Muscle of arm (tissue), 12 donors: Measurements from ENCODE around the gene PHACTR3. TPM values are rescaled to one million over a fixed set of nuclear protein-coding genes. Genes with fewer than 3 reads are reported as not detected.

Experiments used
- DNase-seq: peaks from one replicate; pipeline ENCODE4 v3.0.0-alpha.2; 2013
- polyA plus RNA-seq, 12 donors: library from polyadenylated mRNA; unstranded; fragments of 120-200 nt; gene quantifications; one replicate each; pipeline ENCODE4 v1.2.1, GENCODE V29; 2013; ENCODE audit not compliant: insufficient read length in 12 of 12

The PHACTR3 gene
- polyA plus RNA-seq, 12 donors, result 4.4 to 22.4 (median 9.2) TPM; not detected in 1

DNA sequence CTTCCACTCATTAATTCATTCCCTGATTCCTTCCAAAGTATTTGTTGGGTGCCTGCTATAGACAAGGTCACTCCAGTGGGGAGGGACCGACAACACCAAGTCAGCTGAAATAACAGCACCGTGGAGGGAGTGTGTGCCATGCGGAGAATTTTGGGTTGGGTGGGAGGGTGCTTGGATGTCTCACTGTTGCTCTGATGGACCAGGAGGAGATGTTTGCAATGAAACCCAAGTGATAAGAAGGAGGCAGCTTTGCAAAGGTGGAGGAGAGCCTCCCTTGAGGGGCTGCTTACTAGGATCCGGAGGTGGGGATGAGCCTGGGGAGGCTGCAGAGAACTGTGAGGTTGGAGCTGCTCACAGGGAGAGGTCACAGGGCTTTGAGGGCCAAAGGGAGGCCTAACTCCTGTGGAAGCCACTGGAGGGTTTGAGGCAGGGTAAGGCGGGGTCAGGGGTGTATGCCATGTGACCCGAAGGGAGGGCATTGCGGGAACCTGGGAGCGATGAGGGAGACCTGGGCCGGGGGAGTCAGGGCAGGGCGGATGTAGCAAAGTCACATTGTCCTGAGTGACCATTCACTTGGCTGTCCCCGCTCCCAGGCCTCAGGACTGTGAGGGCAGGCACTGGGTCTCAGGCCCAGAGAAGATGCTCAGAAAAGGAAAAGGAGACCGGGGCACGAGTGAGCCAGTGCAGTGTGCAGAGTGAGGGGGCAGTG lies 124.5 kb downstream of the PHACTR3 start:
- DNase-seq, result no peak

DNA sequence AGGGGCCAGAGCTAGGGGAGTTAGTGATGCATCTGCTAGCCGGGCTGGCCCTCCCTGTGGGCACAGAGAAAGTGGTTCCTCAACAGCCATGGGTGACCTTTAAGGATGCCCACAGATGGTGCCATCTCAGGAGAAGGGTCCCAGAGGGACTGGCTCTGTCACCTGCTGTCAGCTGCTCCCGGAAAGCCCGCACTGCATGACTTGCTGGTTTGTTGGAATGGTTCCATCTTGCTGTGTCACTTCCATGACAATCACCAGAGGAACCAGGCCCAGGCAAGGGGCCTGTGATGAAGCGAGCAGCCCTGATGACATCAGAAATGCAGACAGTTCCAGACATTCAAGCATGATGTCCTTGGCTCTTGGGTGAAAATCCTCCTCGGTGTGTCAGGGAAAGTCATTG lies 125.2 kb downstream of the PHACTR3 start:
- no peak for DNase-seq

DNA sequence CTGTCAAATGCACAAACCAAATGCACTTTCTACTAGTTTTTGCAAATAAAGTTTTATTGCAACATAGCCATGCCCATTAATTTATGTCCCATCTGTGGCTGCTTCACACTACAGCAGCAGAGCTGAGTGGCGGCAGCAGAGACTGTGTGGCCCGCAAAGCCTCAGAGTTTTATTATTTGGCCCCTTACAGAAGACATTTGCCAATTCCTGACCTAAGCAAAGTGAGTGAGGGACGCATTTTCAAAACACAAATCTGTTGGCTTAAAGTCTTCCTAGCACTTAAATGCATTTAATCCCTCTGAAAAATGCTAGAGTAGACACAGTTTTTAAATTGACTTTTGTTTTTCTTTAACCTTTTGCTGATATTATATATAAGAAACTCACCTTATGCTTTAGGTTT lies 126.4 kb downstream of the PHACTR3 start:
- DNase-seq, result no peak

DNA sequence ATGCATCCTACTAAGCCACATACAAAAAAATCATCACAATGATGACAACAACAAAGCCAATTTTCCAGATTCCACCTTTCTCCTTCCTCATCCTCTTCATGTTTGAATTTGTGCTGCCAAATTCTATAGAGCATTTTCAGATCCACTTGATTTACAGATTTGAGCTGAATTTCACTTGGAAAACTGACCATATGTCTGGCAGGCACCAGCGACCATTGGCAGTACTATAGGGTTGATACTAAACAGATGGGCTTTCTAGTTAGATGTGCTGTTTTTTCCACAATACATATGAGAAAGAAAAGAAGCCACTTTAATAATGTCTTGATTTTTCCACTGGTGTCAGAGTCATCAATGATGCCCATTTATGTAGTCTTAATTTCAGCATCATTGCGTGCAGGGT lies 127.0 kb downstream of the PHACTR3 start:
- peak; percentile 82 for DNase-seq

DNA sequence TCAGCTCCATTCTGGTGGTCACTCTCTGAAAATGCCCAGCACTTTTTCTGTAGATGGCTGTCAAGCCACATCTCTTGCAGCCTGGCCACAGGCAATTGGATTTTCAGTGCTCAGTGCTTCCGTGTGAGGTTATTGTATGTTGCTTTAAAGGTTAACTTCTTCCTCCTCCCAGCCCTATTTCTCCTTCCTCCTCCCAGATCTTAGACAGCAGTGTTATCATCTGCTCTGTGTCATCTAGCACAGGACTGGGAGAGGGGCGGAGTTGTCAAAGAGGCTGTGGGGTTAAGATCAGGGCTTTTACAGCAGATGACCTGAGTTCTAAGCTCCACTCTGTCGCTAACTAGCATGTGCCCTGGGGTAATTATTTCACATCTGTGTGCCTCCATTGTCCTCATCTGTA lies 129.0 kb downstream of the PHACTR3 start:
- DNase-seq, result no peak

DNA sequence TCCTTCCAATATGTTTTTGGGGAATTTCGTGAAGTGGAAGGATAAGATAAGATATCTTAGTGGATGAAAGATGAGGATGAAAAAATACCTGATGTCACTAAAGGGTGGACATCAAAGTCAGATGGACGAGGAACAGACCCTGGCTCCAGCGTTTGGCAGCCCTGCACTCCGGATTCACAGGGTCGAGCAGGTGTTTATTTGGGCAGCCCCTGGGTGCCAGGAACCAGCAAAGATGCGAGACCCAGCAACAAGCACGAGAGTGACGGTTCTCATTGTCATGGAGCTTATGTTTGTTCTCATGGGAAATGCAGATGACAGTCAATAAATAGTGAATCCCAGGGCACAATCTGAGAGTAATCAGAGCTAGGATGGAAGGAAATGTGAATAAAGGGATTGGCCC lies 131.1 kb downstream of the PHACTR3 start:
- DNase-seq, result no peak

DNA sequence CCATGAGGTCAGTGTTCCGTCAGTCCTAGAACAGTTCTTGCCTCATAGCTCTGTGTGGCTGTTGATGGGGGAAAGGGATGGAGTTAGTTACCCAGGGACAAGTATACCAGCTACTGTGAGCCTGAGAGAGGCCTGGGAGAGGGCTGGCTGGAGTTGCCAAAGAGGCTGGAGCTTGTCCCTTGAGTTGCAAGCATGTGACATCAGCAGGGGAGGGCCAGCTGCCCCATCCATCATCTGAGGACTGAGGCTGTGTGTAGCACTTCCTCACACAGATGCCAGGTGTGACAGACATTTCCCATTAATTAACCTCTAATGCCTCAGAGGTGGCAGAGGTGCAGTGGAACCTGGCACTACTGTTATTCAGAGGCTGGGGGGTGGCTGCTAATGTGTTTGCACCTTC lies 131.6 kb downstream of the PHACTR3 start:
- no peak for DNase-seq

DNA sequence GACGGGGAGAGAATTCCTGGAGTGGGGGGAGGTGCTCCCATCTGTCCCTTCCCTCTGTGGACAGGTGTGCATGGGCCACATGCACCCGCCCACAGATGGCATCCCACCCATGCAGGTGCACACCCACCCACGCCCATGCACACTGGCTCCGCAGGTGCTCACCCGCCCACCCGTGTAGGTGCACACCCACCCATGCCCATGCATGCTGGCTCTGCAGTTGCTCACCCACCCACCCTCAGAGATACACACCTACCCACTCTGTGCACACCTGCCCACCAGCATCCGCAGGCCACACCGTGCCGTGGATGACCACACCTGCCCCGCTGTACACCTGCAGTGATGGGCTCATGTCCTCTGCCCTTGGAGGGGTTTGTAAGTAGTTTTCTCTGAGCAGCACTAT lies 132.0 kb downstream of the PHACTR3 start:
- DNase-seq, result no peak

DNA sequence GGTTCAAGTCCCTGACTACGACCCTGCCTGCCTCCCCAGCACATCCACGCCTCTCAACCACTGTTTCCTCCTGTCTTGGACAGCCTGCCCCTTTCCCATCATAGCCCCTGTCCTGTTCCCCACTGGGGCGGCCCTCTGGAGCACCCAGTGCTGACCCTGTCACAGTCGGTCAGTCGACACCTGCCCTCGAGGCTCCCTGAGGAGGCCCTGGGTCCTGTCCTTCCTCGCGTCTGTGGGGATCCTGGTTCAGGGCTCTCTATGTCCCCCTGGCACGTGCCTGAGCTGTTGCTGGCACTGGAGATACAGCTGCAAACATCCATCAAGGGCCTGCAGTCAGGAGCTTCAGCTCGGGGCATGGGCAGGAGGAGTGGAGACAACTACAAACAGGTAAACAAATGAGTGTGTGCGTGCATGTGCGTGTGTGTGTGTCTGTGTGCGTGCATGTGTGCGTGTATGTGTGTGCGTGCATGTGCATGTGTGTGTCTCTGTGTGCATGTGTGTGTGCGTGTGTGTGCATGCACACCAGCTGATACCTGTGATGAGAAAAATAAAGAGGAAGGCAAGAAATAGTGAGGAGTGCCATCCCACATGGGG lies 132.8 kb downstream of the PHACTR3 start:
- no peak for DNase-seq

DNA sequence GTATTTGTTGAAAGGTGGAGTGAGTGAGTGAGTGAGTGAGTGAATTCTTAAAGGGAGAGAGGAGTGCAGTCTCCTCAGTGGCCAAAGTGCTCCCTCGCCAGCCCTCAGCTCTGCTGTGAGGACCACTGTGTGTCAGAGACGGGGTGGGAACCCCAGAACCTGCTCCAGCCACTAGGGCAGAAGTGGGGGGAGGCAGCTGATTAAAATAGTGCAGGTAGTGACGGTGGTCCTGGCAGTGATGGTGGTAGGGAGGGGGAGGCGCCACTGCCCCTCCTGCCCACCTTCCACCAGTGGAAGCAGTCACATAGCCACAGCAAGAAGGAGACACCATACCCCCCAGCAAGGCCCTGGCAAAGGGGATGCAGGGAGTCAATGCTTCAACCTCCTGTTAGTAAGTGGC lies 133.5 kb downstream of the PHACTR3 start:
- no peak for DNase-seq

DNA sequence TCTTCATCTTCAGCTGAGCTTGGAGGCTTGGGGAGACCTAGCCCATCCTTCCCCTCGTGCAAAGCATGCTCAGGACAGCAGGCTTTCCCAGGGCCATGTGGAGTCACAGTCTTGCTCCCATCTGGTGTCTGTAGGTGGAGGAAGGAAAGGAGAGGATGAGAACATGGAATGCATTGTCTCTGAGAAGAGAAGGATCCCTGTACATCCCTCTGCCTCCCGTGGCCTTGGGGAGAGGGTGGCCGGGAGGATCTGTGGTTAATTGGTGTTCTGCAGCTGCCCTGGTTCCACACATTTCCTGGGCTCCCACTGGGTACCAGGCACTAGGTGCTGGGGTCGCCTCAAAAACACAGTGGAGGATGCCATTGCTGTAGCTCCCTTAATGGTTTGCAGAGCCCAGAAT lies 134.5 kb downstream of the PHACTR3 start:
- no peak for DNase-seq

DNA sequence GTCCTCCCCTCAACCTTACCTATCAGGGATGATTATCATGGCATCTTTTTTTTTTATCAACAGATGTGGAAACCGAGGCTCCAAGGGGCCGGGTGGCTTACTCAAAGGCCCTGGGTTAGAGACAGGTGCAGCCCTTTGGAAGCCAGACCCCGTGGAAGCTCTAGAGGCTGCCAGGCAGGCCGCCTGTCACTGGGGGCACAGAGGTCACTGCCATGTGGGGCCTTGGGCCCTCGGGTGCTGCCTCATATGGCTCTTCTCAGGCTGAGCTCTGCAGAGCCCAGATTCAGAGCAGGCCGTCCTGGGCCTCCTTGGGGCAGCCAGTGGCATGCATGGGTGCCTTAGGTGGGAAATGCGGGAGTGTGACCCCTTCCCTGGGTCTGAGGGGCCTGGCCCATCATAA lies 136.3 kb downstream of the PHACTR3 start:
- no peak for DNase-seq

DNA sequence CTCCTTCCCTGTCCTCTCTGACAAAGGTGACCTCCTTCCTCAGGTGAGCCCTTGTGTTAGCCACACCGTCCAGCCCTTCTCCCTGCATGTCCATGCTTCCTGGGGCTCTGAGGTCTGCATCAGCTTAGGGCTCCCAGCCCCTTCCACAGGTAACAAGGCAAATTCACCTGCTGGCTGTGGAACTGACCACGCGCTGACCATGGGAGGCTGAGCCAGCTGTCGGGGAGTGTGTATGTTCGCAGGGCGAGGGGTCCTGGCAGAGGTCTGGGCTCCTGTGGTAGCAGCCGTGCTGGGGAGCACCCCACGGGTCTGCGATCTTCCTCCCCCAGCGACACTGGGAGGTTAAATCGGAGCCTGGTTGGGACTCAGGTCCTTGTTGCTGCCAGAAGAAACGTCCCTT lies 136.7 kb downstream of the PHACTR3 start:
- no peak for DNase-seq

DNA sequence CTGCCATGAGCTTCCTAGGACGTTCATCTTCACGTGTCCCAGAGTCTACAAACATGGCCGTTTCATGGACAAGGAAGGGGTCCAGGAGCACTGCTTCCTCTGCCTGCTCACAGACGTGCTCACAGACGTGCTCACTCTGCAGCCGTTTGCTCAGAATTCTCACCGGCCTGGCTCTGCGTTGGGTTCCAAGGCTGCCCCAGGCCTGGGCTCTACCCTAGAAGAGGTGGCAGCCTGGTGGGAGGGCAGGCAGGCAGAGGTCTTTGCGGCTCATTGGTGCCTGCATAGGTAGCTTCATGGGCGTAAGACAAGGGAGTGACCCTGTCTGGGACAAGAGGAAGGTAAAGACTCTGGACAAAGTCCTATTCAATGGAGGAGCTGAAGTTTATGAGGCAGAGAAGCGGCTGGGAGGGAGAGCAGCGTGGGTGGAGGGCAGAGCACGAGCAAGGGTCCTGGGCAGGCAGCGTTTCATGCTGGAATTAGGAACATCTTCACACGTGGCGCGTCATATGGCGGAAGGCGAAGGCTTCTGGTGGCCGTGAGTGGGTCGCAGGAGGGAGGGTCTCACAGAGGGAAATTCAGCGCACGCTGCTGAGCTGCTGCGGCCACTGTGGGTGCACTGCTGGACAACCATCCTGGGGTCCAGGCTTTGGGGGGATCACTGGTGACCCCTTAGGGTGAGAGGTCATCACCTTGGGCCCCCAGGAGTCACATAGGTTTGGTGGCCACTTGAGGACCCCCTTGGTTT lies 138.2 kb downstream of the PHACTR3 start:
- DNase-seq, result no peak

DNA sequence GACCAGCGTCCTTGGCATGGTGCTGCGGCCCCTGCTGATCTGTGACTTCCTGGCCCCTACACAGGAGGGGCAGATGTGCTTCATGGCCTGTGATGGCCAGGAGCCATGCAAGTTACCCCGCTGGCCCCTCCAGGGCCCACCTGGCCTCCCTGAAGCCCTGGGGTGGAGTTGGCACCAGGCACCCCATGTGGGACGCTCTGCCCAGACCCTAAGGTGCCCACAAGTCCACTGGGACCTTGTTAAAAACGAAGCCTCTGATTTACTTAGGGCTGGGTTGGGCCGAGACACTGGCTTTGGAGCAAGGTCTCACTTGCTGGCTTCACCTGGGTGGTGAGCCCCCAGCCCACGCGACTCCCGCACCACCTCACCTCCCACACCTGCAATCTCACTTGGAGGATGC lies 139.0 kb downstream of the PHACTR3 start:
- no peak for DNase-seq

DNA sequence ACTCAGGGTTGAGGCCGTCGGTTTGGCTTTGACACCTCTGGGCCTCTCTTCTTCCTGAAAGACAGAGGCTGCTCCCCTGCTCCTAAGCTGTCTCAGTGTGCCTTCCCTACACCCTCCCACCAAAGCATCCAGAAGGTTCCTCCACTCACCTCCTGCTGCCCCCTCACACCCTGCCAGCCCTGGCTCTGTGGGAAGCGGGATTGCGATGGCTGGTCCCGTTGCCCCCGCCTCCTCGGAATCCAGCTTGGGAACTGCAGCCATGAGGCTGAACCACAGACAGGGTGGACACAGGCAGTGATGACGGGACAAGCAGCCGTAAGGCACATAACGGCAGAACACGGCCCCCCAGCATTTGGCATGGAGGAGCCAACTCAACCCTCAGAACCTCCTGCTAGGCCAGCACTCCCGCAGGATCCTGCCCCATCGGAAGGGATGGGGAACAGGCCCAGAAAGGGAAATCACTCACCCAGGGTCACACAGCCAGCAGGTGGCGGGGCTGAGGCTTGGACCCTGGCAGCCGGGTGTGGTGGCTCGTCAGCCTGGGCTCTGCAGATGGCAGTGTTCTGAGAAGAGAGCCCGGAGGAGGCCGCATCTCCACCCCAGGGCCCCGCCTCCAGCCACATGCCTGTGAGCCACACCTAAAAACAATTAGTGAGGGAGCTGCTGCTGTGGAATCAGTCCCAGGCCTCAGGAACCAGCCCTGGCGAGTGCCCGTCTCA lies 139.6 kb downstream of the PHACTR3 start:
- DNase-seq, result no peak

DNA sequence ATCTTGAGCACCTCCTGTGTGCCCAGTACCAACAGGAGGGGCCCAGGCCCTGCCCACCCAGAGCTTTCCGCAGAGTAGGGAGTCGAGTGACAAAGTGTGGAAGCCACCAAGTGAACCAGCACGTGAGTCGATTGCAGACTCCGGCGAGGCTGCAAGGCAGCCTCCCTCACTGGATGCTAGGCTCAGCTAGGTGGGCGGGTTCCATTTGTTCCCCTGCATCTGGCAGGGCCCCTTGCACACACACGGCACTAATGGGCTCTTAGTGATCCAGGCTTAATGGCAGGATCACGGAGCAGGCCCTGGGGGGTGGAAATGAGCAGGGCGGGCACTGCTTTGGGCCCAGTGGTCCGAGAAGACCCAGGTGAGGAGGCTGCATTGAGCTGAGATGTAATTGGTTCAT lies 140.4 kb downstream of the PHACTR3 start:
- DNase-seq, result no peak

DNA sequence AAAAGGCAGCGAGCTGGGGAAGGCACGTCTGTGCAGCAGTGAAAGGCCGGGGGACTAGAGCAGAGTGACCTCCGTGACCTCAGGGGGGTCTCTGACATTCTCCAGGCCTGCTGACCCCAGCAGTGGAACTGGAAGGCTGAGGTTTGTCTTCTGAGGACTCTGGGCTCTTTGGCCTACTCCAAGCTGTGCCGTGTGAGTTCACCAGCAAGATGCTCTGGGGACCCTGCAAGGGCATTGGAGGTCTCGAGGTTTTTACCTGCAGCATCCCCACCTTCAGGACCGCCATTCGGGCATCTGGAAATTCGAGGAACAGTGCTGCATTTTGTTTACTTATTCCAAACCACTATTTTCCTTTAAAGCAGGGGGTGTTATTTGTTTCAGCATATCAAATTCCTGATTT lies 140.9 kb downstream of the PHACTR3 start:
- no peak for DNase-seq

DNA sequence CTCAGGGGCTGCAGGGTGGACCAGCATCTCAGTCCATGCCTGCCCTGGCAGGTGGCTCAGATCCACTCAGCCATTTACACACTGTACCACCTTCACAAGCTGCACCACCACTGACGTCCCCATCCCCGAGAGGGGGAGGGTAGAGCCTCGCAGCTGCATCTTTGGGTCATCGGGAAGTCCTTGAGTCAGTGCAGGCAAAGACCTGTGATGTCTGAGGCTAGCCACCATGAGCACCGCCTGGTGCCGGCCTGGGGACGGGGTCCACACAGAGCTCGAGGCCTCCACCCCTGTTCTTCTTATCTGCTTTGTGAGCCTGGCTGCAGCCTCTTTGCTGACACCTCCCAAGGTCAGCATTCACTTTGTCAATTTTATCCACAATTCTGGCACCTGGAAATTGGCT lies 141.4 kb downstream of the PHACTR3 start:
- no peak for DNase-seq

DNA sequence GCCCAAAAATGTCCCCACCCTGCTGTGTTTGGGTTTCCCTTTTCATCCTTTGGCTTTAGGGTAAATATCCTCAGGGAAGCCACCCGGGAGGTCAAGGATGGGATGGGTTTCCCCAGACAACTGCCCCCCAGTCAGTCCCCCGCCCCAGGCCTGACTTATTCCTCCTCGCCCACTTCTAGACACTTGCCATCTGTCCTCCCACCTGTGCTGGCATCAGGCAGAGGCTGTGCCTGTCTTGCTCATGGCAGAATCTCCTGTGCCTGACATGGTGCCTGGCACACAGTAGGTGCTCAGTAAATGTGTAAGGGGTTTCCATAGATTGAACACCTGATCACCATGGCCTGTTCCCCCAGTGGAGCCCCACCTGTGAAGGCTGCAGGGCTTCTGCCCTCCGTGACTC lies 141.8 kb downstream of the PHACTR3 start:
- no peak for DNase-seq

DNA sequence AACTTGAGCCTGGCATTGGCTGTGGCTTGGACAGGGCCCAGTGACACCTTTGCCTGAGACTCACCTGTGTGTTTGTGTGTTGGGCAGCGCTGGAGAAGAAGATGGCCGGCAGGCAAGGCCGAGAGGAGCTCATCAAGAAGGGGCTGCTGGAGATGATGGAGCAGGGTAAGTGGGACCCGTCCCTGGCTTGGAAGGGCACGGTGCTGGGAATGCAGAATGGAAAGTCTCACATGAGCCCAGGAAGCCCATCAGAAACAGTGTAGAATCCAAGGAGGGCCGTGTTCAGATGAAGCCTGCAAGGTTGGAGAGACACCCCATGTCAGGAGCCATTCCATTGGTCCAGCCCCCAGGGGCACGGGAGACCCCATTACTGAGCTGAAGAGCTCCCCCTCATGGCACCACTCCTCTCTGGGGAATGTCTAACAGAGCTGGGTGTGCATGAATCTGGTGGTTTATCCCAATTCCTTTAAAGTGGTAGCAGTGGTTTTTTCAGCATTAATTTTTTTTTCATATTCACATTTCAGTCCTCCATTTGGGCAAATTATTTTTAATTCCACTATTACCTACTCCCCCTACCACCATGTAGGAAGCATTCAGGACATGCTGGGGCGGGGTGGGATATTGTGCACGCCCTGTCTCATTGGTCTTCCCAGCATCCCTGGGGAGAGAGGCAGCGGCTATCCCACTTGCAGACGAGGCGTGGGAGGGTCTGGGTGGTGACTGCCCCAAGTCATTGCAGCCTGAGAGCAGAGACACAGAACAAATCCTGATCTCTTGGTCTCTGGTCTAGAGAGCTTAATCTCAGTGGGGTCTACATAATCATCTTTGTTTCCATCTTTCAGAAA lies 143.6 kb downstream of the PHACTR3 start:
- DNase-seq, result no peak
